Ascending aorta (tissue), 2 donors: Measurements from ENCODE around the gene RAPGEF4. TPM values are rescaled to one million over a fixed set of nuclear protein-coding genes. Genes with fewer than 3 reads are reported as not detected.

ENCODE experiments used
- DNase-seq, 2 donors: peaks; one replicate each; pipeline ENCODE4 v3.0.0-alpha.2; 2019; ENCODE audit warnings: low spot score in 2 of 2
- H3K27ac ChIP-seq, 2 donors: fragments of 200-600 bp; sonication (generic); one replicate each; pipeline ENCODE4 v1.5.1; 2016 to 2017; ENCODE audit warnings: mild to moderate bottlenecking in 1 of 2
- H3K27me3 ChIP-seq: fragments of 200-600 bp; sonication (generic); one replicate; pipeline ENCODE4 v1.5.1; 2017
- H3K36me3 ChIP-seq, 2 donors: fragments of 200-600 bp; sonication (generic); one replicate each; pipeline ENCODE4 v1.5.1; 2016
- H3K4me1 ChIP-seq, 2 donors: fragments of 200-600 bp; sonication (generic); one replicate each; pipeline ENCODE4 v1.5.1; 2016 to 2017; ENCODE audit warnings: mild to moderate bottlenecking in 1 of 2
- H3K4me3 ChIP-seq, 2 donors: fragments of 200-600 bp; sonication (generic); one replicate each; pipeline ENCODE4 v1.5.1; 2016 to 2017; ENCODE audit warnings: mild to moderate bottlenecking in 1 of 2
- H3K9me3 ChIP-seq, 2 donors: fragments of 200-600 bp; sonication (generic); one replicate each; pipeline ENCODE4 v1.5.1; 2016
- CTCF ChIP-seq, 3 experiments: fragments of 200-600 bp in 2 of 3; fragments of 450-650 bp in 1 of 3; sonication (generic) in 2 of 3; IDR thresholded peaks; one replicate each; pipeline ENCODE4 v1.5.1; 2016 to 2019; ENCODE audit warnings: antibody characterized with exemption in 3 of 3, mild to moderate bottlenecking in 1 of 3, moderate library complexity in 1 of 3
- intact Hi-C: fragments of 100-400 bp; cut with DNase I; formaldehyde crosslinking; loops from one replicate; pipeline ENCODE4 v1.15.1; 2023
- total RNA-seq: library from RNA; depleted of rRNA; stranded (reverse); fragments of >200 nt; gene quantifications from one replicate; pipeline ENCODE4 v1.1.0, GENCODE V29; 2016

RAPGEF4 gene
- total RNA-seq, 1 donor from 2014 or later = 79.9 TPM

DNA sequence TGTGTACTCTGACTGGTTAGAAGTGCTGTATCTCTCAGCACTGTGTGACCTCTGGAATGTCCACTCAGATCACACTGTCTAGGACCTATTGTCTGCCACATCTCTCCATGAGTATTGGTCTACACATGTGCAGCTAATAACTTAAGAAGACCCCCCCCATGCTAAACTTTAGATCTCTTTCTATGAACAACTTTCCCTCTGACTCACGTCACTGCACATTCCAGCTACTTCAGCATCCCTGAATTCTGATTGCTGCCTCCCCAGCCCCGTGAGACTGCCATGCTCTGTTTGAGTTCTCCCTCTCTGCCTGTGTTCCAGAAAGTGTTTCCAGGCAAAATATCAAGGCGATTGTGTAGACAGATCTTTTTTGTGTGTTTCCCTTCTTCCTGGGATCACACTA lies 41.8 kb downstream of the RAPGEF4 start:
- H3K36me3 ChIP-seq = no peaks in the 10 kb centered on the region
- H3K27ac ChIP-seq = no peak overlapping the region
- TF ChIP-seq CTCF (IDR thresholded peaks at IDR 0.05) = no peak
- intact Hi-C loops = no loop called here
- no peaks in the 10 kb centered on the region for H3K27me3 ChIP-seq
- H3K4me3 ChIP-seq = no peak overlapping the region
- DNase-seq = no peak
- peaks cover 0 to 4% of the 10 kb centered on the region in 2 donors for H3K9me3 ChIP-seq
- no peaks in the 10 kb centered on the region for H3K4me1 ChIP-seq

GRCh38 chr2:172782506-172783164 lies 47.0 kb downstream of the RAPGEF4 start:
- no peak for DNase-seq
- H3K9me3 ChIP-seq = no peaks in the 10 kb centered on the region
- no peak for TF ChIP-seq CTCF (IDR thresholded peaks at IDR 0.05)
- H3K27ac ChIP-seq = no peak overlapping the region
- intact Hi-C loops = no loop called here
- H3K36me3 ChIP-seq = no peaks in the 10 kb centered on the region
- H3K4me1 ChIP-seq = no peaks in the 10 kb centered on the region
- no peak overlapping the region for H3K4me3 ChIP-seq
- H3K27me3 ChIP-seq = no peaks in the 10 kb centered on the region

GRCh38 chr2:172783165-172783898 lies 47.7 kb downstream of the RAPGEF4 start:
- no peaks in the 10 kb centered on the region for H3K36me3 ChIP-seq
- H3K27ac ChIP-seq = no peak overlapping the region
- H3K9me3 ChIP-seq = no peaks in the 10 kb centered on the region
- H3K4me3 ChIP-seq = no peak overlapping the region
- H3K27me3 ChIP-seq = no peaks in the 10 kb centered on the region
- intact Hi-C loops = no loop called here
- no peak for DNase-seq
- no peak for TF ChIP-seq CTCF (IDR thresholded peaks at IDR 0.05)
- H3K4me1 ChIP-seq = no peaks in the 10 kb centered on the region

GRCh38 chr2:172788871-172789270 lies 53.2 kb downstream of the RAPGEF4 start:
- Histone ChIP-seq H3K27me3 (no peaks in the 10 kb centered on the region), H3K9me3 (no peaks in the 10 kb centered on the region), H3K36me3 (no peaks in the 10 kb centered on the region), H3K4me3 (no peak overlapping the region), H3K4me1 (no peaks in the 10 kb centered on the region), H3K27ac (no peak overlapping the region)
- DNase-seq = no peak
- no peak for TF ChIP-seq CTCF (IDR thresholded peaks at IDR 0.05)
- intact Hi-C loops = no loop called here

GRCh38 chr2:172790404-172790803 lies 54.8 kb downstream of the RAPGEF4 start:
- intact Hi-C loops = no loop called here
- DNase-seq = no peak
- Histone ChIP-seq H3K4me3 (no peak overlapping the region), H3K4me1 (no peaks in the 10 kb centered on the region), H3K27me3 (no peaks in the 10 kb centered on the region), H3K36me3 (no peaks in the 10 kb centered on the region), H3K27ac (no peak overlapping the region), H3K9me3 (no peaks in the 10 kb centered on the region)
- TF ChIP-seq CTCF (IDR thresholded peaks at IDR 0.05) = no peak
